IPS-18a (cell line): ENCODE measurements around the gene SUMO4.

Source experiments
- H3K27ac ChIP-seq: one replicate; pipeline ENCODE4 v1.5.1; 2013; ENCODE audit warnings: low read length
- H3K27me3 ChIP-seq: one replicate; pipeline ENCODE4 v1.6.1; 2013; ENCODE audit warnings: mild to moderate bottlenecking, low read length; ENCODE audit not compliant: control insufficient read depth, insufficient read depth
- H3K36me3 ChIP-seq: one replicate; pipeline ENCODE4 v1.6.1; 2013; ENCODE audit warnings: low read depth, low read length; ENCODE audit not compliant: control insufficient read depth
- H3K4me1 ChIP-seq: one replicate; pipeline ENCODE4 v1.6.1; 2013; ENCODE audit warnings: low read depth, low read length; ENCODE audit not compliant: control insufficient read depth
- H3K4me3 ChIP-seq: one replicate; pipeline ENCODE4 v1.5.1; 2013; ENCODE audit warnings: low read length
- H3K9ac ChIP-seq: one replicate; pipeline ENCODE4 v1.6.1; 2013; ENCODE audit warnings: mild to moderate bottlenecking, low read length, moderate library complexity
- H3K9me3 ChIP-seq: one replicate; pipeline ENCODE4 v1.6.1; 2013; ENCODE audit warnings: low read depth, low read length; ENCODE audit not compliant: control insufficient read depth

SUMO4 gene

DNA sequence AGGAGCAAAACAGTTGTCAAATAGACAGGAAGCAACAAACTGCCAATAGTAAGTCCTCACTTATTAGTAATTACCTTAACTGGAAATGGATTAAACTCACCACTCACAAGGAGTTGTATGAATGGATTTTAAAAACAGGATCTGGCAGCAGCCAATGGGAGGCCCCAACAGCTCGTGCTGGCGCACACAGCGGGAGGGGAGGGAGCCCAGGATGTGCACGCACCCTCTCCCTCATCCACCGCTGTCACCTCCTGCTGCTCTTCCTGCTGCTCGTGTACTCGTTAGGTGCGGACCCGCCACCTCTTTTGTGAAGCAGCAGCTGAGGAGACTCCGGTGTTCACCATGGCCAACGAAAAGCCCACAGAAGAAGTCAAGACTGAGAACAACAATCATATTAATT lies at the start of gene SUMO4:
TSS of gene SUMO4 (plus strand) at position 213 of the 400 bp plus-strand sequence. CDS start at position 343, 130 bp downstream.
- peaks cover 42% of the 10 kb centered on the region for H3K36me3 ChIP-seq
- H3K27me3 ChIP-seq: no peaks in the 10 kb centered on the region

DNA sequence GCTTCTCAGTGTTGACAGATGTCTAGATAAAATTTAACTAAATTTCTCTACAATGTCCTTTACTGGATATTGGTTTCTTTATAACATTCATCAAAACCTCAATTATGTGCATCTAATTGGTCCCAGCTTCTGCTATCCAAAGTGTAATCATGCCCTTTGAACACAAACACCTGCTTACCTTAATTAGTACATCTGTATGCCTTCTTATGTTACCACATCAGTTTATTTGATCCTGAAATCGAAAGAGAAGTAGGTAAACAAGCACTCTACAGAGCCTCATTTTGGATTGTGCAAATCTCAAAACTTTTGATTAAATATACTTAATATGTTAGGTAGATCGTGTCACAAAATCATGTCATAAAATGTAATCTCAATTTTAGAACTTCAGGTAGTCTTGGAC lies 46.1 kb upstream of the SUMO4 start:
- no peak overlapping the region for H3K9ac ChIP-seq
- no peak overlapping the region for H3K27ac ChIP-seq
- H3K4me3 ChIP-seq: no peak overlapping the region
- H3K27me3 ChIP-seq: no peaks in the 10 kb centered on the region
- peaks cover 12% of the 10 kb centered on the region for H3K4me1 ChIP-seq
- no peaks in the 10 kb centered on the region for H3K36me3 ChIP-seq
- no peaks in the 10 kb centered on the region for H3K9me3 ChIP-seq

More for the DNA sequence above, at the start of gene SUMO4:
- Histone ChIP-seq H3K4me1 (no peaks in the 10 kb centered on the region), H3K27ac (no peak within 1 kb of the TSS), H3K9me3 (no peaks in the 10 kb centered on the region), H3K4me3 (no peak within 1 kb of the TSS), H3K9ac (no peak within 1 kb of the TSS)

DNA sequence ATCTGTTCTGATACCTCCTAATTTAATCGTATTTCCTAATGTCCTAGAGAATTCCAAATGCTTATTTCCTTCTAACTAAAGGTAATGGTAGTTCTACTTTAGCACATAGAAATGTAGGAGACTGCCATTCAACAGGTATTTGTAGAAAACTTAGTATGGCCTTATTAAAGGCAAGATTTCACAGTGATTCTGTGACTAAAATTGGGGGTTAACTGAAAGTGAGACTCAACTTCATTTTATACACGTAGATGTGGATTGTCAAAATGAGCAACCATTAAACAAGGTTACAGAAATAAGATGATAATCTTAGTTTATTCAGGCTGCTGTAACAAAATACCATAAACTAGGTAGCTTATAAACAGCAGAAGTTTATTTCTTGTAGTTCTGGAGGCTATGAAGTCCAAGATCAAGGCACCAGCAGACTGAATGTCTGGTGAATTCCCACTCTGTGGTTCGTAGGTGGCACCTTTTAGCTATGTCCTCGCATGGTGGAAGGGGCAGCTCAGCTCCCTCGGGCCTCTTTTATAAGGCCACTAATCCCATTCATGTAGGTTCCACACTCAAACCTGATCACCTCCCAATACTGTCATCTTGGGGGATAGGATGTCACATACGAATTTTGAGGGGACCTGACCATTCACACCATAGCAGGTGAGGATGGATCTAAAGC lies 43.8 kb upstream of the SUMO4 start:
- no peak overlapping the region for H3K27ac ChIP-seq
- no peak overlapping the region for H3K9ac ChIP-seq
- H3K27me3 ChIP-seq: no peaks in the 10 kb centered on the region
- no peaks in the 10 kb centered on the region for H3K36me3 ChIP-seq
- no peak overlapping the region for H3K4me3 ChIP-seq
- H3K4me1 ChIP-seq: peaks cover 12% of the 10 kb centered on the region
- no peaks in the 10 kb centered on the region for H3K9me3 ChIP-seq

DNA sequence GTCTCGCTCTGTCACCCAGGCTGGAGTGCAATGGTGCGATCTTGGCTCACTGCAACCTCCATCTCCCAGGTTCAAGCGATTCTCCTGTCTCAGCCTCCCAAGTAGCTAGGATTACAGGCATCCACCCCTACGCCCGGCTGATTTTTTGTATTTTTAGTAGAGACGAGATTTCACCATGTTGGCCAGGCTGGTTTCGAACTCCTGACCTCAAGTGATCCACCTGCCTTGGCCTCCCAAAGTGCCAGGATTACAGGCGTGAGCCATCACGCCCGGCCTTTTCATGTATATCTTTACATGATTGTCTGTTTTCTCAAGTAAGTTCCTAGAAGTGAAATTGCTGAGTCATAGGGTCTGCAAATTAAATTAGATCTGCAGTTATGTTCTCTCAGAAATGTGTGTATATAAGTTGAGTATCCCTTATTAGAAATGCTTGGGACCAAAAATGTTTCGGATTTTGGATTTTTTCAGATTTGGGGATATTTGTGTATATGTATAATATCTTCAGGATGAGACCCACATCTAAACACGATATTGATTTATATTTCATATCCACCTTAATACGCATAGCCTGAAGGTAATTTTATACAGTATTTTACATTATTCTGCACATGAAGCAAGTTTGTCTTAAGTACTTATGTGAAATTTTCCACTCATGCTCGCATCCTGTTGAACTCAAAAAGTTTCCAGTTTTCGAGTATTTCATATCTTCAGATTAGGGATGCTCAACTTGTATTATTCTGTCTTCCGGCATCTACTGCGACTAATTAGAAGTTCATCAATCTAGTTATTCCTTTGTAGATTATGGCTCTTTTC lies 42.1 kb upstream of the SUMO4 start:
- H3K27me3 ChIP-seq: no peaks in the 10 kb centered on the region
- no peak overlapping the region for H3K27ac ChIP-seq
- H3K9me3 ChIP-seq: no peaks in the 10 kb centered on the region
- no peak overlapping the region for H3K9ac ChIP-seq
- H3K4me3 ChIP-seq: no peak overlapping the region
- H3K4me1 ChIP-seq: peaks cover 7% of the 10 kb centered on the region
- H3K36me3 ChIP-seq: no peaks in the 10 kb centered on the region

DNA sequence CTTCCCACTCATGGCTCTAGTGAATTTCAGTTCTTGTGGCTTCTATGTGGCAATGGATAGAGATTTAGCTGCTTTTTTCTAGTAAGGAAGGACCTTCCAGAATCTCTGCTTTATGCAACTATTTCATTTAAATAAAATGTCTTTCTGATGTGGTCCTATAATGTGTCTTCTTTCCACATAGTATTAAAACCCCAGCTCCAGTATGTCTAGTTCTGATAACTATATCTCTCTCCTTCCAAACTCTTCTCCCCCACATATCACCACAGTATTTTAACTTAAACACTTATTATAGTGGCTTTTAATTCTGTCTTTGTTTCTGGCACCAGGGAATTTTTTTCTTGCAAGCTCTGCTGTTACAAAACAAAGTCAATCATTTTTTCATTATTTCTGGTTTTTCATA lies 40.6 kb upstream of the SUMO4 start:
- no peak overlapping the region for H3K4me3 ChIP-seq
- H3K4me1 ChIP-seq: peaks cover 8% of the 10 kb centered on the region
- no peak overlapping the region for H3K27ac ChIP-seq

DNA sequence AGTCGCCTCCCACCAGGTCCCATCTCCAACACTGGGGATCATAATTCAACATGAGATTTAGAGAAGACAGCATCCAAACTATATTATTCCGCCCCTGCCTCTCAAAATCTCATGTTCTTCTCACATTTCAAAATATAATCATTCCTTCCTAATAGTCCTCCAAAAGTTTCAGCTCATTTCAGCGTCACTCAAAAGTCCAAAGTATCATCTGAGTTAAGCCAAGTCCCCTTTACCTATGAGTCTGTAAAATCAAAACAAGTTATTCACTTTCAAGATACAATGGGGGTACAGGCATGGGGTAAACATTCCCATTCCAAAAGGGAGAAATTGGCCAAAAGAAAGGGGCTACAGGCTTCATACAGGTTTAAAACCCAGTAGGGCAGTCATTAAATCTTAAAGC lies 39.5 kb upstream of the SUMO4 start:
- Histone ChIP-seq H3K36me3 (no peaks in the 10 kb centered on the region), H3K27ac (no peak overlapping the region), H3K4me3 (no peak overlapping the region), H3K9me3 (no peaks in the 10 kb centered on the region), H3K9ac (no peak overlapping the region), H3K27me3 (no peaks in the 10 kb centered on the region), H3K4me1 (peaks cover 6% of the 10 kb centered on the region)

More for the DNA sequence above, 40.6 kb upstream of the SUMO4 start:
- no peaks in the 10 kb centered on the region for H3K27me3 ChIP-seq
- H3K9ac ChIP-seq: no peak overlapping the region
- no peaks in the 10 kb centered on the region for H3K9me3 ChIP-seq
- H3K36me3 ChIP-seq: no peaks in the 10 kb centered on the region

DNA sequence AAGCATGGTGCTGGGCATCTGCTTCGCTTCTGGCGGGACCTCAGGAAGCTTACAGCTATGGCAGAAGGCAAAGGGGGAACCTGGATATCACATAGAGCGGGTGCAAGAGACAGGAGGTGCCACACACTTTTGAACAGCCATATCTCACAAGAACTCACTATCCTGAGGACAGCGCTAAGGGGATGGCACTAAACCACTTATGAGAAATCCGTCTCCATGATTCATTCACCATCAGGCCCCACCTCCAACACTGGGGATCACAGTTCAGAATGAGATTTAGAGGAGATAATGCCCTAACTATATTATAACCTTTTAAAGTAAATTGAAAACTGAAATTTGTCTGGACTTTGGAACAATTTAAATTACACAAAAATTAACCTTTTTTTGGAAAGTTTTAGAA lies 37.8 kb upstream of the SUMO4 start:
- H3K27me3 ChIP-seq: no peaks in the 10 kb centered on the region
- H3K27ac ChIP-seq: no peak overlapping the region
- H3K4me1 ChIP-seq: peaks cover 4% of the 10 kb centered on the region
- H3K9ac ChIP-seq: no peak overlapping the region
- no peaks in the 10 kb centered on the region for H3K36me3 ChIP-seq
- H3K9me3 ChIP-seq: no peaks in the 10 kb centered on the region
- no peak overlapping the region for H3K4me3 ChIP-seq

DNA sequence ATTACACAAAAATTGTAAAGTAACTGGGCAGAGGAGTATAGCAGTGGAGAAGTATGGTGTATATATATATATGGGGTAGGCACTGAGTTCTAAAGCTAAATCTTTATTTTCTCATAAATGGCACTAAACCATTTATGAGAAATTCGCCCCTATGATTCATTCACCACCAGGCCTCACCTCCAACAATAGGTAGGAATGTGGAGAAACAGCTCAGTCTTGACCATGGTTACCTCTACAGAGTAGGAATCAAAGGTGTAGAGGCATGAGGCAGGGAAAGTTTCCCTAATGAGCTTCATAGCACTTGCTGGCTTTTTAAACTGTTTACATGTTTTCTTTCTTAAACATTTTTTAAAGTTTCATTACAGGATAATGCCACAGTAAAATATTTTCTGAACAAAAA lies 36.9 kb upstream of the SUMO4 start:
- H3K4me3 ChIP-seq: no peak overlapping the region
- no peaks in the 10 kb centered on the region for H3K9me3 ChIP-seq
- H3K9ac ChIP-seq: no peak overlapping the region
- H3K27ac ChIP-seq: no peak overlapping the region
- H3K36me3 ChIP-seq: no peaks in the 10 kb centered on the region
- H3K4me1 ChIP-seq: peaks cover 4% of the 10 kb centered on the region
- no peaks in the 10 kb centered on the region for H3K27me3 ChIP-seq

DNA sequence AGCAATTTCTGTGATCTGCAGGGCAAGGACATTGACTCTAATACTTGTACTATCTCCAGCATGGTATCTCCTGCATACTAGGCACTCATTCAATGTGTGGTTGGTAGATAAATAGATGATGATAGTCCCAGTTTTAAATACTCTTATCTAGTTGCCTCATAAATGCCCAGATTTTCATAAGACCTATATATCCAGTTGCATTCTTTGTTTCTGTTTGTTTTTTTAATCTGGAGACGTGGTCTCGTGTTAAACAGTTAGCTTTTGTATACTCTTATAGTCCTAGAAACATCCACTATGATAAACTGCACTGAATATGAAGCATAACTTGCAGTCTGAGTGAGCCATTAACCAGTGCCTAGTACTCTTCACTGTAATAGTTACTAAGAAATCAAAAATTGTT lies 35.5 kb upstream of the SUMO4 start:
- H3K27ac ChIP-seq: no peak overlapping the region
- H3K4me1 ChIP-seq: peaks cover 4% of the 10 kb centered on the region
- H3K4me3 ChIP-seq: no peak overlapping the region
- H3K9ac ChIP-seq: no peak overlapping the region
- H3K36me3 ChIP-seq: no peaks in the 10 kb centered on the region
- no peaks in the 10 kb centered on the region for H3K9me3 ChIP-seq
- H3K27me3 ChIP-seq: no peaks in the 10 kb centered on the region

DNA sequence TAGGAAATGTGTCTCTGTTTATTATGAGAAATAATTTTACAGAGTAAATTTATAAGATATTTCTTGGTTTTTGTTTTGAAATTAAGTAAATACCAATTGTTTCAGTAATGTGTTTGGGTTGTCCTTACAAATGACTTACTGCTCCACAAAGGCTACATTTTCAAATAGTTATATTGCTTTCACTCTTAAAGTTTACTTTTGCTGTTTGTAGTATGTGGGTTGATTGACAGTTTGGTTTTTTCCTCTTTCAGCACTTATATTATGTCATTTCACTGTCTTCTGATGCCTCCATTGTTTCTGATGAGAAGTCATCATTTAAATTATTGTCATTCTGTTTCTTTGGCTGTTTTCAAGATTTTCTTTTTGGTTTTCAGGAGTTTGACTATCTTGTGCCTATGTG lies 34.9 kb upstream of the SUMO4 start:
- Histone ChIP-seq H3K4me1 (peaks cover 4% of the 10 kb centered on the region), H3K27ac (no peak overlapping the region), H3K9ac (no peak overlapping the region), H3K27me3 (no peaks in the 10 kb centered on the region), H3K4me3 (no peak overlapping the region), H3K36me3 (no peaks in the 10 kb centered on the region), H3K9me3 (no peaks in the 10 kb centered on the region)

DNA sequence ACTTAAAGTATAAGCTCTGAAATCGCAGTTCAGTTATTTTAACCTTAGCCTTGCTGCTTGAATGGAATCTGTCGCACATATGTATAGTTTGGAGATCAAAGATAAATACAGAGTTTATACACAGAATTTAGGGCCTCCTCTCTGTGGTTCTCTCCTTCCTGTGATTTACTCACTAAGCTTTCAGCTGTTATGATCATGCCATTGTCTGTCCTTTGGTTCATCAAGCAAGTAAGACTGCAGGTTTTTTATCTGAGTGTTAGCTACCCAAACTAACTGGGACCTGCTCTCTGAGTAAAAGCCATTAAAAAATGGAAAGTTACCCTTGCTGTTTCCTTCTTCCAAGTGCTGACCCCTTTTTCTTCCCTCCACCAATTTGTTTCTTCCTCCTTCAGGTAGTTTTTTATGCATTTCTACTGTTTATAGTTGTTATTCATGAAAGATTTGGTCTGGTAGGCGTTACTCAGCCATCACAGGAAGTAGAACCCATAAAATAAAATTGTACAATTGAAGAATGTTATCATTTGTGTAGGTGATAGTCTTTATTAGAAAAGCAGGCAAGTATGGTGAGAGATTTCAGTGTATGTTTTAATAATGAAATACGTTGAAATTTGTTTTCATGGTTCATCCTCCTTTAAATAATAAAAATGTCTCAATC lies 33.7 kb upstream of the SUMO4 start:
- no peak overlapping the region for H3K27ac ChIP-seq
- H3K27me3 ChIP-seq: no peaks in the 10 kb centered on the region
- H3K36me3 ChIP-seq: peaks cover 3% of the 10 kb centered on the region
- H3K4me1 ChIP-seq: peaks cover 4% of the 10 kb centered on the region
- H3K4me3 ChIP-seq: no peak overlapping the region
- H3K9me3 ChIP-seq: no peaks in the 10 kb centered on the region
- no peak overlapping the region for H3K9ac ChIP-seq
